Common myeloid progenitor, CD34-positive (primary cell): ENCODE results near the gene CPVL.

Experiments
- CTCF ChIA-PET: fragments of 350-600 bp; sonication (Branson Sonifier 250); formaldehyde crosslinking; loops from one replicate; lab custom pipeline; 2021; ENCODE audit warnings: antibody characterized with exemption; lab: Charles Lee
- POLR2A ChIA-PET: fragments of 350-600 bp; sonication (Branson Sonifier 250); formaldehyde crosslinking; loops from one replicate; lab custom pipeline; 2021; ENCODE audit warnings: antibody characterized with exemption; lab: Charles Lee
- DNase-seq, 3 donors: peaks; one replicate each; pipeline versions ENCODE4 v3.0.0 to v3.0.0-alpha.2; 2013
- H3K27ac ChIP-seq, 2 experiments: 1 replicate in 1 of 2; 2 replicates in 1 of 2; pipeline ENCODE4 v1.7.0; 2013; ENCODE audit warnings: inconsistent platforms in 2 of 2, low read length in 2 of 2, mild to moderate bottlenecking in 2 of 2, low read depth in 1 of 2, moderate library complexity in 1 of 2; ENCODE audit not compliant: severe bottlenecking in 2 of 2, insufficient read depth in 1 of 2, poor library complexity in 1 of 2
- H3K27me3 ChIP-seq, 5 experiments: replicated peaks in 2 of 5; 1 replicate in 3 of 5; 2 replicates in 2 of 5; pipeline versions ENCODE4 v1.6.1 to v1.7.0; 2013; ENCODE audit warnings: low read length in 4 of 5, mild to moderate bottlenecking in 2 of 5, moderate library complexity in 2 of 5, inconsistent platforms in 1 of 5; ENCODE audit not compliant: insufficient read depth in 5 of 5, control insufficient read depth in 4 of 5
- H3K36me3 ChIP-seq, 4 experiments: 1 replicate in 2 of 4; 2 replicates in 2 of 4; pipeline versions ENCODE4 v1.6.1 to v1.7.0; 2013; ENCODE audit warnings: low read length in 3 of 4, control low read depth in 1 of 4, mild to moderate bottlenecking in 1 of 4; ENCODE audit not compliant: control insufficient read depth in 4 of 4, insufficient read depth in 4 of 4
- H3K4me1 ChIP-seq, 4 experiments: 1 replicate in 3 of 4; 2 replicates in 1 of 4; pipeline versions ENCODE4 v1.6.1 to v1.7.1; 2013; ENCODE audit warnings: low read length in 3 of 4, mild to moderate bottlenecking in 3 of 4, control low read depth in 1 of 4, inconsistent platforms in 1 of 4, moderate library complexity in 1 of 4; ENCODE audit not compliant: control insufficient read depth in 4 of 4, insufficient read depth in 4 of 4; ENCODE audit errors: control extremely low read depth in 1 of 4
- H3K4me3 ChIP-seq, 7 experiments: 1 replicate in 4 of 7; 2 replicates in 3 of 7; pipeline versions ENCODE4 v1.5.1 to v1.7.0; 2013; ENCODE audit warnings: mild to moderate bottlenecking in 7 of 7, low read length in 6 of 7, moderate library complexity in 6 of 7, inconsistent platforms in 2 of 7, low read depth in 2 of 7, control low read depth in 1 of 7; ENCODE audit not compliant: insufficient read depth in 4 of 7, control insufficient read depth in 1 of 7; ENCODE audit errors: extremely low read depth in 1 of 7
- H3K9me3 ChIP-seq, 5 experiments: 1 replicate in 4 of 5; 2 replicates in 1 of 5; pipeline versions ENCODE4 v1.6.1 to v1.7.1; 2013; ENCODE audit warnings: low read length in 4 of 5, mild to moderate bottlenecking in 2 of 5, inconsistent platforms in 1 of 5, low read depth in 1 of 5, moderate library complexity in 1 of 5; ENCODE audit not compliant: control insufficient read depth in 4 of 5, insufficient read depth in 2 of 5; ENCODE audit errors: control extremely low read depth in 1 of 5
- WGBS: methylation state at CpG from one replicate; pipeline ENCODE4 v1.1.5; 2013; ENCODE audit not compliant: insufficient coverage; 5-methylcytosine and 5-hydroxymethylcytosine counted together

CPVL gene

GRCh38 chr7:29038463-29038862 lies 107.9 kb downstream of the CPVL start:
- no peaks in the 10 kb centered on the region for H3K9me3 ChIP-seq
- no peaks in the 10 kb centered on the region for H3K4me1 ChIP-seq
- no peak for DNase-seq
- no peaks in the 10 kb centered on the region for H3K36me3 ChIP-seq
- WGBS = 95% methylated on average over 2 of the region's 2 CpGs
- POLR2A ChIA-PET = no interaction called here
- H3K27ac ChIP-seq = no peak overlapping the region
- no peak overlapping the region for H3K4me3 ChIP-seq
- CTCF ChIA-PET = no interaction called here
- H3K27me3 ChIP-seq = no peaks in the 10 kb centered on the region

GRCh38 chr7:29035044-29035740 lies 111.1 kb downstream of the CPVL start:
- Histone ChIP-seq H3K4me3 (no peak overlapping the region), H3K27me3 (no peaks in the 10 kb centered on the region), H3K9me3 (no peaks in the 10 kb centered on the region), H3K4me1 (no peaks in the 10 kb centered on the region), H3K27ac (no peak overlapping the region), H3K36me3 (peaks cover 0 to 2% (median 0%) of the 10 kb centered on the region in 4 experiments)
- ChIA-PET POLR2A (no interaction called here), CTCF (no interaction called here)
- 100% methylated on average over 6 of the region's 8 CpGs for WGBS
- DNase-seq = peak in 1 of 3 donors; percentile 15

- Histone ChIP-seq H3K4me3 (no peak overlapping the region), H3K9me3 (no peaks in the 10 kb centered on the region), H3K36me3 (peaks cover 0 to 3% (median 0%) of the 10 kb centered on the region in 4 experiments), H3K27ac (no peak overlapping the region), H3K4me1 (no peaks in the 10 kb centered on the region), H3K27me3 (no peaks in the 10 kb centered on the region)
- ChIA-PET CTCF (interaction anchor here (0.9 kb wide), 1 partner anchor 76 kb away, joined by 3 read pairs; no protein-coding TSS in a partner anchor), POLR2A (interaction anchor here (0.6 kb wide), 1 partner anchor 16 kb away, joined by 4 read pairs; no protein-coding TSS in a partner anchor)
- no peak for DNase-seq
- 100% methylated on average over 2 of the region's 2 CpGs for WGBS
These were observed 112.8 kb downstream of the CPVL start for GRCh38 chr7:29033584-29033983.

GRCh38 chr7:29032146-29032545 lies 114.2 kb downstream of the CPVL start:
- 100% methylated on average over 3 of the region's 4 CpGs for WGBS
- Histone ChIP-seq H3K36me3 (peaks cover 0 to 3% (median 0%) of the 10 kb centered on the region in 4 experiments), H3K9me3 (peaks cover 0 to 8% (median 0%) of the 10 kb centered on the region in 5 experiments), H3K27me3 (no peaks in the 10 kb centered on the region), H3K4me1 (no peaks in the 10 kb centered on the region), H3K4me3 (no peak overlapping the region), H3K27ac (no peak overlapping the region)
- ChIA-PET POLR2A (no interaction called here), CTCF (no interaction called here)
- DNase-seq = no peak

GRCh38 chr7:29030781-29031275 lies 115.5 kb downstream of the CPVL start:
- peaks cover 0 to 3% (median 0%) of the 10 kb centered on the region in 4 experiments for H3K36me3 ChIP-seq
- 100% methylated on average over 2 of the region's 3 CpGs for WGBS
- POLR2A ChIA-PET = no interaction called here
- H3K9me3 ChIP-seq = peaks cover 0 to 16% (median 0%) of the 10 kb centered on the region in 5 experiments
- CTCF ChIA-PET = no interaction called here
- no peaks in the 10 kb centered on the region for H3K4me1 ChIP-seq
- no peak for DNase-seq
- no peak overlapping the region for H3K4me3 ChIP-seq
- H3K27me3 ChIP-seq = no peaks in the 10 kb centered on the region
- H3K27ac ChIP-seq = no peak overlapping the region

- ChIA-PET CTCF (no interaction called here), POLR2A (no interaction called here)
- Histone ChIP-seq H3K4me3 (no peak overlapping the region), H3K27ac (no peak overlapping the region), H3K27me3 (no peaks in the 10 kb centered on the region), H3K9me3 (peaks cover 2 to 47% (median 8%) of the 10 kb centered on the region in 5 experiments), H3K4me1 (no peaks in the 10 kb centered on the region), H3K36me3 (no peaks in the 10 kb centered on the region)
- no peak for DNase-seq
- 100% methylated on average over 4 of the region's 6 CpGs for WGBS
These were observed 123.9 kb downstream of the CPVL start for GRCh38 chr7:29022291-29022988.

- H3K36me3 ChIP-seq = no peaks in the 10 kb centered on the region
- DNase-seq = no peak
- ChIA-PET CTCF (no interaction called here), POLR2A (no interaction called here)
- no peaks in the 10 kb centered on the region for H3K27me3 ChIP-seq
- H3K9me3 ChIP-seq = peaks cover 0 to 31% (median 8%) of the 10 kb centered on the region in 5 experiments
- H3K4me3 ChIP-seq = no peak overlapping the region
- 96% methylated on average over 5 of the region's 5 CpGs for WGBS
- H3K27ac ChIP-seq = no peak overlapping the region
- no peaks in the 10 kb centered on the region for H3K4me1 ChIP-seq
These were observed 126.4 kb downstream of the CPVL start for GRCh38 chr7:29019896-29020295.
